ENCODE data around the gene CNPY2. TPM values are rescaled to one million over a fixed set of nuclear protein-coding genes. Genes with fewer than 3 reads are reported as not detected.
"Not testable (repeated sequence)": the region's sequence is repeated elsewhere in the genome, so short reads cannot be mapped to it uniquely, and the experiment has no call there.

CNPY2 gene
- polyA plus RNA-seq, 3 donors: 86.3 to 99.0 (median 95.9) TPM

DNA sequence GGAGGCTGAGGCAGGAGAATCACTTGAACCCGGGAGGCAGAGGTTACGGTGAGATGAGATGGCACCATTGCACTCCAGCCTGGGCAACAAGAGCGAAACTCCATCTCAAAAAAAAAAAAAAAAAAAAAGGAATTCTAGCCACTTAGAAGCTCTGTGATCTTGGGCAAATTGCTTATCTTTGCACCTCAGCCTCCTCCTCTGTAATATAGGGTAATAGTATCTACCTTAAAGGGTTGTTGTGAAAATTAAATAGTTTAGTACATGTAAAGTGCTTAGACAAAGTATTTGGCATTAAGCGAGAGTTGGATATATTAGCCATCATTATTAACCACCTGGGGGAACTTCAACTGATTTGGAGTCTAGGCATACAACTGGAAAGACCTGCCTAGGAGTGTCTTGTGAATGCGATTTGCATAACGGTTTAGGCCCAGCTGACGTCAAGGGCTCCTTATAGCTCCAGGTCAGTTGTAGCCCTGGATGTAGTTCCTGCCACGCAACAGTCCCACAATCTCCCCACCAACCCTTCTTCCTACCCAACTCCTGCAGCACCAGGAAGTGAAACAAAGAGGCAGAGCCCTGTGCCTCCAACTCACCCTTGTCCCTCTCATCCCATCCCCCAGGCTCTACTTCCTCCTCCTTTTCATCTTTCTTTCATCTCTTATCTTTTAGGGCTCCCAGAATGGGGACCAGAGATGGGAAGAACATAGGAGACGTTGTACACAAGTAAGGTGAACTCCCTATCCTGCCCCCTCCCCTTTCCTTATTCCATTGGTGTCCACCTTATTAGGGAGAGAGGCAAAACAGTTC lies 20.8 kb upstream of the CNPY2 start:
- WGBS, 3 donors: 79 to 90% (median 79%) methylated on average over 9 of the region's 9 CpGs
- H3K27ac ChIP-seq (ENCODE audit: low read depth, low read length): no peak overlapping the region

DNA sequence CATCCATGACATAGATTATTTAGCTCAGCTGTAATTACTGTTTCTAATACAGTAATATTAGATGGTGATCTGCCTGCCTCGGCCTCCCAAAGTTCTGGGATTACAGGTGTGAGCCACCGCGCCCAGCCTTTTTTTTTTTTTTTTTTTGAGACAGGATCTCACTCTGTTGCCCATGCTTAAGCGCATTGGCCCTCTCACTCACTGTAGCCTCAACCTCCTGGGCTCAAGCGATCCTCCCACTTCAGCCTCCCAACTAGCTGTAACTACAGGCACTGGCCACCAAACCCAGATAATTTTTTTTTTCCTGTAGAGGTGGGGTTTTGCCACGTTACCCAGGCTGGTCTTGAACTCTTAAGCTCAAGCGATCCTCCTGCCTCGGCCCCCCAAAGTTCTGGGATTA lies 19.7 kb upstream of the CNPY2 start:
- not testable (repeated sequence) for H3K27ac ChIP-seq (ENCODE audit: low read depth, low read length)
- WGBS, 3 donors: 93 to 100% (median 96%) methylated on average over 7 to 8 of the region's 8 CpGs

DNA sequence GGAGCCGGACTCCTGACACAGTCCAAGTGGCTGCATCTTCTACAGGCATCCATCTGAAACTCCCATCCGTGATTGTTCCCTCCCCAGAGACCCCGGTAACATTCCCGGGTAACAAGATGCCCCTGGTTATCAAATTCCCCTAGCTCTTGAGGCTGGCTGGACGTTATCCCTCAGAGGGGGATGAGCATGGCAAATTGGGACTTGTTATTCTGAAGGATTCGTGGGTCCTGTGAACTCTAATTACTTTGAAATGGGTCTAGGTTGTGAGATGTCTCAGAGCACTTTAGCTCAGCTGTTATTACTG lies 18.7 kb upstream of the CNPY2 start:
- no peak overlapping the region for H3K27ac ChIP-seq (ENCODE audit: low read depth, low read length)
- WGBS, 3 donors: 1 to 6% (median 5%) methylated on average over 6 of the region's 6 CpGs

DNA sequence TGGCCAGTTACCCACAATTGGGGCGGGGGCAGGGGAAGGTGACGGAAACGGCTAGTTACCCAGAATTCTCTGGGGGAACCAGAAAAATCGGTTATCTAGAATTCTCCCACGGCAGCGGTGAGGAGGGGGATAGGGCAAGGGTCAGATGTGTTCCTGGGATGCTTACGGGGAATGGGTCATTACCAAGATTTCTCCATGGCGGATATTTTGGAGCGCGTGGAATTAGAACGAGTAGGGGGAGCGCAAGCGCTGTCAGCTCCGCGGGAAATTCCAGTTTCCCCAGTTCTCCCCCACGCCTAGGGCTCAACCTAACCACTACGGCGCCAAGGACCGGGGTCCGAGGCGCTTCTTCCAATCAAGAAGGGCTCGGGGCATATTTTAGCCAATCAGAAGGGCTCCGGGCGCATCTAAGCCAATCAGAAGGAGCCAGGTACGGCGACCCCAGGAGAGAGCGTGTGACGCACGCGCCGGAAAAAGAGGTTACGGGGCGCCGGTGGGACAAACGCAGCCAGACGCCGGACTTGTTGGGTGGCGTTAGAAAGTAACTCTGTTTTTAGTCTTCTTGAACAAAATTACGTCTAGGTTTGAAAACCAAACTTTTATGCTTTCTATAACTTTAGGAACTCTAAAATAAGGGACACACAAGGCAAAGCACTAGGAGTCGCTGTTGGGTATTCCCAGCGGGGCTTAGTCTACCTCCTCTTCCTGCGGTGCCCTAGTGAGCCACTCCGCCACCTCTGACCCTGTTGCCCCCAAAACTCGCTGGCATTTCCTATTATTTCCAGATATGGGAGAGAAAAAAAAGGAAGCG lies 18.1 kb upstream of the CNPY2 start, which contains the start of gene PAN2:
PAN2 (minus strand) TSS at position 322 of the 811 bp plus-strand sequence. CDS start 906 bp downstream, outside the sequence.
- WGBS, 3 donors: 0 to 1% (median 0%) methylated on average over 45 of the region's 45 CpGs
- H3K27ac ChIP-seq (ENCODE audit: low read depth, low read length): peak within 1 kb of the TSS; percentile 94

- WGBS, 3 donors: 17 to 23% (median 19%) methylated on average over 8 of the region's 8 CpGs
- H3K27ac ChIP-seq (ENCODE audit: low read depth, low read length): peak overlapping the region; percentile 94
Observed at GRCh38 chr12:56333197-56333678, 17.4 kb upstream of the CNPY2 start.

GRCh38 chr12:56332512-56333196 lies 16.9 kb upstream of the CNPY2 start:
- WGBS, 3 donors: 91 to 96% (median 95%) methylated on average over 11 of the region's 11 CpGs

GRCh38 chr12:56330936-56331490 lies 15.2 kb upstream of the CNPY2 start:
- H3K27ac ChIP-seq (ENCODE audit: low read depth, low read length): no peak overlapping the region
- WGBS, 3 donors: 89 to 95% (median 94%) methylated on average over 7 of the region's 7 CpGs

More at GRCh38 chr12:56332512-56333196, 16.9 kb upstream of the CNPY2 start:
- no peak overlapping the region for H3K27ac ChIP-seq (ENCODE audit: low read depth, low read length)

GRCh38 chr12:56326533-56326932 lies 10.7 kb upstream of the CNPY2 start:
- WGBS, 3 donors: 73 to 81% (median 75%) methylated on average over 6 of the region's 6 CpGs
- no peak overlapping the region for H3K27ac ChIP-seq (ENCODE audit: low read depth, low read length)

DNA sequence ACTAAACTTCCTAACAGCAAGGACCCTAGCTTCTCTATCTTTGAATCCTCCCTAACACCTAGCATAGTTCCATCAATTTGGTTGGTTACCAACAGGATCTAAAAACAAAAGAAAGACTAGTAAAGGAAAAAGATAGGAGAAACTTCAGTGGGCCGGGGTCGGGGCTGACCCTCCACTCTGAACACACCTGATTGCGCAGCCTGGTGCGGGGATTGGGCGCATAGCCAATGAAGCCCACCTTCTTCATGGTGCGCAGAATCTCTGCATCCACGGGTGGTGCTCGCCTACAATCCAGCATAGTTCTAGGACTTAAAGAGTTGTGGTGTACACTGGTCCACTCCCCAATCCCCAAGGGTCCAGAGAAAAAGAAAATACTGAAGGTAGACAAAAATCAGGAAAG lies 10.3 kb upstream of the CNPY2 start:
- no peak overlapping the region for H3K27ac ChIP-seq (ENCODE audit: low read depth, low read length)
- 95 to 96% (median 95%) methylated on average over 8 of the region's 8 CpGs for WGBS, 3 donors

- WGBS, 3 donors: 91 to 94% (median 94%) methylated on average over 6 of the region's 6 CpGs
- no peak overlapping the region for H3K27ac ChIP-seq (ENCODE audit: low read depth, low read length)
Observed at GRCh38 chr12:56324206-56324605, 8.4 kb upstream of the CNPY2 start.

DNA sequence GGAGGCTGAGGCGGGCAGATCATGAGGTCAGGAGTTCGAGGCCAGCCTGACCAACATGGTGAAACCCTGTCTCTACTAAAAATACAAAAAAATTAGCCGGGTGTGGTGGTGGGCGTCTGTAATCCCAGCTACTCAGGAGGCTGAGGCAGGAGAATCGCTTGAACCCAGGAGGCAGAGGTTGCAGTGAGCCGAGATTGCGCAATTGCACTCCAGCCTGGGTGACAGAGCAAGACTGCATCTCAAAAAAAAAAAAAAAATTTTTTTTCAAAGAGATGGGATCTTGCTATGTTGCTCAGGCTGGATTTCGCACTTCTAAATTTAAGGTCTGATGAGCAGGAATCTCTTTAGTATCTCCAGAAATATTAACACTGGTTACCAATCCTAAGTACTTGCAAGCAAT lies 5.8 kb upstream of the CNPY2 start:
- WGBS, 3 donors: 87 to 98% (median 87%) methylated on average over 8 of the region's 8 CpGs

GRCh38 chr12:56321027-56321426 lies 5.2 kb upstream of the CNPY2 start:
- WGBS, 3 donors: 70 to 100% (median 77%) methylated on average over 2 of the region's 2 CpGs
- no peak overlapping the region for H3K27ac ChIP-seq (ENCODE audit: low read depth, low read length)

More for the DNA sequence above, 5.8 kb upstream of the CNPY2 start:
- not testable (repeated sequence) for H3K27ac ChIP-seq (ENCODE audit: low read depth, low read length)

DNA sequence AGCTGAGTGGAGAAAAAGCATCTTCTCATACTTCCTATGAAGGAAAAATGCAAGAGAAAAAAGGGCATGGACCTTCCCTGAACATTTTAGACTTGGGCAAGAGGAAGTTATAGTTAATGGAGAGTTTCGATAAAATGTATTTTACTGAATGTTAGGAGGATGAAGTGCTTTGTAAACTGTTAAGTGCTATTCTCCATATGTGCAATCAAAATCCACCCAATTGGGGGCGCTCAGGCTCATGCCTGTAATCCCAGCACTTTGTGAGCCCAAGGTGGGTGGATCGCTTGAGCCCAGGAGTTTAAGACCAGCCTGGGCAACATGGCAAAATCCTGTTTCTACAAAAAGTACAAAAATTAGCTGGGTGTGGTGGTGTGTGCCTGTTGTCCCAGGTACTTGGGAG lies 1.9 kb upstream of the CNPY2 start:
- 94 to 99% (median 95%) methylated on average over 3 of the region's 3 CpGs for WGBS, 3 donors
- H3K27ac ChIP-seq (ENCODE audit: low read depth, low read length): no peak overlapping the region

DNA sequence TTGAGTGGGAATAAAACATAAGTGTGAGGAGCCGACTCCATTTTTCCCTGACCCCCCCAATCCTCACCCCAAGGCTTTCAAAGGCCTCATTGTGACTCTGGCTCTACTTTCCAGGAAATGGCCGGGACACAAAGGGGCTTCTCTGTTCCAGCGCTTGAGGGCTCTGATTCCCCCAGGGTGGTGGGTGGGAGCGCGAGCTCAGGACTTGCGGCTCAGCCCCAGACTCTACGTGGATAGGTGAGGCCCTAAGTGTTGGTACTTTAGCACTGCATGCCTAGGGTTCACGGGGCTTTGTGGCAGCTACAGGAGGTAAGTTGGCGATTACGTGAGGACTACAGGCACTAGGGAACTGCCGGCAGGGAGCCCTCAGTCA lies 553 bp downstream of the CNPY2 start:
- no peak overlapping the region for H3K27ac ChIP-seq (ENCODE audit: low read depth, low read length)
- 0 to 3% (median 1%) methylated on average over 11 of the region's 11 CpGs for WGBS, 3 donors

DNA sequence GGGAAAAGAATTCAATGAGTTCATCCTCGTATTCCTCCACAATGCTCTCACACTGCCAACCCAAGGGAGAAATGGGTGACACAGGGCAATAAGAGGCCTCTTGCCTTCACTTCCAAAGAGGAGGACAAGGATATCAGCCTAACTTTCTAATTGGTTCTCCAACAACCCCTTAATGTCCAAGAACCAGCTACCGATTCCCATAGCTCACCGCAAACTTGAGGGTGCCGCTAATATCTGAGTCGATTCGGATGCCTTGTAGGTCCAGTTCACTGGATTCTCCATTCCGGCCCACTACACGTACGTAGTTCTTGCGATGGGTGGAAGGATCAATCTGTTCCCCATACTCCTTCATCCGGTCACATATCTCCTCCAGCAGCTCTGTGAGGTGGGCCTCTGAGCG lies 4.8 kb downstream of the CNPY2 start:
- WGBS, 3 donors: 92 to 96% (median 95%) methylated on average over 12 of the region's 12 CpGs
- no peak overlapping the region for H3K27ac ChIP-seq (ENCODE audit: low read depth, low read length)

GRCh38 chr12:56308714-56309113 lies 7.1 kb downstream of the CNPY2 start:
- 89 to 94% (median 93%) methylated on average over 3 of the region's 3 CpGs for WGBS, 3 donors
- no peak overlapping the region for H3K27ac ChIP-seq (ENCODE audit: low read depth, low read length)

DNA sequence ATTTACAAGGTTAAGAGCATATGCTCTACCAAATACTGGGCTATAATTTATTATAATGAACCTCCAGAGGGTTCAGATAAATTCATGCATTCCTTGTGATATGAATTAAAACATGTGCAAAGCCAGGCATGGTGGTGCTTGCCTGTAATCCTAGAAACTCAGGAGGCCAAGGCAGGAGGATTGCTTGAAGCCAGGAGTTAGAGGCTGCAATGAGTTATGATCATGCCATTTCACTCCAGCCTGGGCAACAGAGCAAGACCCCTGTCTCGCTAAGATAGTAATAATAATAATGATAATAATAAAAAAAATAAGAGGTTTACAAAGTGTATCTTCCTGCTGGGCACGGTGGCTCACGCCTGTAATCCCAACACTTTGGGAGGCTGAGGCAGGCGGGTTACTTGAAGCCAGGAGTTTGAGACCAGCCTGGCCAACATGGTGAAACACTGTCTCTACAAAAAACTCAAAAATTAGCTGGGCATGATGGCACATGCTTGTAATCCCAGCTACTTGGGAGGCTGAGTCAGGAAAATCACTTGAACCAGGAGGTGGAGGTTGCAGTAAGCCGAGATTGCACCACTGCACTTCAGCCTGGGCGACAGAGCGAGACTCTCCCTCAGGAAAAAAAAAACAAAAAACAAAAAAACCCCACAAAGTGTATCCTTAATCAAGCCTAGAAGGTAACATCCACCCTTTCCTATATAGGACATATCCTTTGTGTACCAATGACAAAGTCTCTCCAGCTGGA lies 8.4 kb downstream of the CNPY2 start:
- 93 to 96% (median 95%) methylated on average over 7 of the region's 7 CpGs for WGBS, 3 donors
- no peak overlapping the region for H3K27ac ChIP-seq (ENCODE audit: low read depth, low read length)
